Mucosa of stomach (tissue), 1 donor: ENCODE results near the gene ALS2CL.

Experiments
- H3K27me3 ChIP-seq: one replicate; pipeline ENCODE4 v1.7.0; 2013; ENCODE audit warnings: mild to moderate bottlenecking, low read length; ENCODE audit not compliant: control insufficient read depth, insufficient read depth
- H3K36me3 ChIP-seq: one replicate; pipeline ENCODE4 v1.7.0; 2013; ENCODE audit warnings: low read length; ENCODE audit not compliant: control insufficient read depth, insufficient read depth
- H3K4me1 ChIP-seq: one replicate; pipeline ENCODE4 v1.7.0; 2013; ENCODE audit warnings: mild to moderate bottlenecking, low read length; ENCODE audit not compliant: control insufficient read depth, insufficient read depth
- H3K4me3 ChIP-seq: one replicate; pipeline ENCODE4 v1.7.0; 2013; ENCODE audit warnings: low read length
- H3K9ac ChIP-seq: one replicate; pipeline ENCODE4 v1.7.0; 2013; ENCODE audit warnings: mild to moderate bottlenecking, low read length, moderate library complexity
- H3K9me3 ChIP-seq: one replicate; pipeline ENCODE4 v1.7.0; 2013; ENCODE audit warnings: mild to moderate bottlenecking, low read length, moderate library complexity; ENCODE audit not compliant: control insufficient read depth
- donor health status: Pancreatic carcinoma.

ALS2CL gene

DNA sequence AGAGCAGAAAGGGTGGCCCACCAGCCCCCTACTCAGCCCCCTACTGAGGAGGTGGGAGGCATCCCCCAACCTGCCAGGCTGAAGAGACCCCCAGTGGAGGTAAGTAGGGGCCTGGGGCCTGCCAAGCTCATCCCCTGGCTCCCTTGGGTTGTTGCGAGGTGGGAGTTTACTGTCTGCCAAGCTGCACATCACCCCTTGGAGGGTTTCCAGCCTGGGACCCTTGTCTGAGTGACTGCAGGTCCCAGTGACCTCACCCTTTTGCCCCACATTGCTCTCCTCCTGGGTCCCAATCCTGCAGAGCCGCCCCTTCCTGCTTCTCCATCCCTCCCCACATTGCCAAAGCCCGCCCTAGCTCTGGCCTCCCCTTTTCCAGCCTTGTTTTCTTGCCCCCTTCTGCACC is 1.0 kb upstream of the ALS2CL start:
- H3K4me3 ChIP-seq = no peak overlapping the region
- no peak overlapping the region for H3K9ac ChIP-seq
- no peaks in the 10 kb centered on the region for H3K36me3 ChIP-seq
- H3K4me1 ChIP-seq = peaks cover 45% of the 10 kb centered on the region
- no peaks in the 10 kb centered on the region for H3K27me3 ChIP-seq
- no peaks in the 10 kb centered on the region for H3K9me3 ChIP-seq

DNA sequence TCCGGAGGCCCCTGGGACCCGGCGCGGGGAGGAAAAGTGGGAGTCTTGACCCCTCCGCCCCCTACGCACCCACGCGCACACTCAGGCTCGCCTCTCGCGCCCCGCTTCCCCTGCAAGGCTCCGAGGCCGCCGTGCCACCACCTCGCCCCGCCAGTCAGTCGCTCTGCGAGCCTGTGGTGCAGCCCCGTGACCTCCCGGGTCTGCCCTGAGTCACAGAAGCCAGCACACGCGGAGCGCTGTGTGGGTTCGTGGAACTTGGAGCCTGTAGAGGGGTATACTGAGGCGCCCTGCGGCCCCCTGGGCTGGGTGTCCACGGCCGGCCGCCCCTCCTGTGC is 380 bp upstream of the ALS2CL start:
- H3K4me3 ChIP-seq = no peak overlapping the region
- H3K36me3 ChIP-seq = no peaks in the 10 kb centered on the region
- no peaks in the 10 kb centered on the region for H3K9me3 ChIP-seq
- H3K27me3 ChIP-seq = no peaks in the 10 kb centered on the region
- H3K9ac ChIP-seq = peak overlapping the region; percentile 44
- peaks cover 45% of the 10 kb centered on the region for H3K4me1 ChIP-seq

DNA sequence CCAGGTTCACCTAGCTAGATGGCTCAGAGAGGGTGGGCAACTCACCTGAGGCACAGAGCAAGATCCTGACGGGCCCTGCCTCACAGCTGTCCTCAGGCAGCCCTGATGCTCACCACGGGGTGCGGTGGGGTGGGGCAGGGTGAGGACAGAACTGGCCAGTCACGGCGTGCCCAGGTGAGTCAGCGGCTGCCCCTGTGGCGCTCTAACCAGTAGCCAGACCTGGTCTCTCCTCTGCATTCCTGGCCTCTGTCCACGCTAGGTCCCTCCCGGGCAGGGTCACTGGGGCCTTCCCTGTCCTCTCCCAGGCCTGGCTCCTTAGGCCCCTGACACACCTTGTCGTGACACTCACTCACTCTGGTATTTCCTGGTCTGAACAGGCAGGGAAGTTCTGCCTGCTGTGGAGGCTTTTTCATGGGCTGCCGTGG is 901 bp downstream of the ALS2CL start:
- H3K4me1 ChIP-seq = peaks cover 45% of the 10 kb centered on the region
- peak overlapping the region; percentile 89 for H3K9ac ChIP-seq
- no peaks in the 10 kb centered on the region for H3K36me3 ChIP-seq
- H3K27me3 ChIP-seq = no peaks in the 10 kb centered on the region
- H3K9me3 ChIP-seq = no peaks in the 10 kb centered on the region
- peak overlapping the region; percentile 87 for H3K4me3 ChIP-seq

DNA sequence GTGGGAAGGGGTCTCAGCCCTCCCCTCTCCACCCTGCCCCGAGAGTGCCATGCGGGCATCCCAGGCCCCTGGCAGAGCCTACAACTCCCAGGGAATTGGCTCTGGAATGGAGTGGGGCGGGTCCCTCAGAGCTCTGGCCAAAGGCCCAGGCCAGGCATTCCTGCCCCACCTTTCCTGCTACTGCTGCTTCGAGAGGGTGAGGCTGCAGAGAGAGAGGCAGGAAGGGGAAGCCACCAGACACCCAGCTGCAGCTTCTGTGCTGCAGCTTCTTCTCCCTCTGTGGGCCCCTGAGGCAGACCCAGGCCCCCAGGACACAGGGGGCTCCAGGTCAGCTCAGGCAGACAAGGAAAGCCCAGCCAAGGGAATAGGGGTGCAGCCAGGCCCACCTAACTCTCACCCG is 2.7 kb downstream of the ALS2CL start:
- no peak overlapping the region for H3K4me3 ChIP-seq

DNA sequence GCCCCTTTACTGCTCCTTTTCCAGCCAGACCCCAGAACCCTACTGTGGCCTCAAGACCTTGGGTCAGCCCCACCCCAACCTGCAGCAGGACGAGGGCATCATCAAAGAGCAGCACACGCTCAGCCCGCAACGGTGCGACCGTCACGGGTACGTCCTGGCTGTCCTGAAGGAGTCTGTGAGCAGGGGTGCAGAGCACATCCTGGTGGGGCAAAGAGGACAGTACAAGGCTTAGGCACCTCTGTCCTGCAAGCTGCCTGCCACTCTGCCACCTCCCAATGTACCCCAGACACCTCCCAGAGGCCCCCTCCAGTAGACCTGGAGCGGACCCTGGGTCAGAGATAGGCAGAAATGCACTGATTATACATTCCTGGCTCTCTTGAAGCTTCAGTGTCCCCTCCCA is 8.0 kb downstream of the ALS2CL start:
- Histone ChIP-seq H3K4me1 (peaks cover 1% of the 10 kb centered on the region), H3K36me3 (no peaks in the 10 kb centered on the region), H3K9ac (no peak overlapping the region), H3K9me3 (no peaks in the 10 kb centered on the region), H3K4me3 (no peak overlapping the region), H3K27me3 (no peaks in the 10 kb centered on the region)

More for the DNA sequence above, 2.7 kb downstream of the ALS2CL start:
- Histone ChIP-seq H3K27me3 (no peaks in the 10 kb centered on the region), H3K4me1 (peaks cover 42% of the 10 kb centered on the region), H3K36me3 (no peaks in the 10 kb centered on the region), H3K9ac (no peak overlapping the region), H3K9me3 (no peaks in the 10 kb centered on the region)

DNA sequence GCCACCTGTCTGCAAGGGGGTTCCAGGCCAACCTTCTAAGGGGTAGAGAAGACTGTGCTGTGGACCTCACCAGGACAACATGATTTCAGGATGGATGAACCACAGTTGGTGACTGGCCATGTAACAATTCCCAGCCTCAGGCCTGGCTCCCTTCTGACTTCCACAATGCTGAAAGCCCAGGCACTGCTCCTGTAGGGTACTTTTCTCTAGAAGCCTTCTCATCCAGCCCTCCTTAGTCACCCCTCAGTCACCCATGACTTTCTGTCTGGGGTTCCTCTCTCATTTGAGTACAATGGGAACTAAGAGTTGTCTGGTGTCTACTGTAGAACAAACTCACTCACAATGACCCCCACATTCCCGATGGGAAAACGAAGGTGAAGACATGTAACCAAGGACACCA is 8.6 kb downstream of the ALS2CL start:
- Histone ChIP-seq H3K4me1 (no peaks in the 10 kb centered on the region), H3K36me3 (no peaks in the 10 kb centered on the region), H3K27me3 (no peaks in the 10 kb centered on the region), H3K4me3 (no peak overlapping the region), H3K9ac (no peak overlapping the region), H3K9me3 (no peaks in the 10 kb centered on the region)

DNA sequence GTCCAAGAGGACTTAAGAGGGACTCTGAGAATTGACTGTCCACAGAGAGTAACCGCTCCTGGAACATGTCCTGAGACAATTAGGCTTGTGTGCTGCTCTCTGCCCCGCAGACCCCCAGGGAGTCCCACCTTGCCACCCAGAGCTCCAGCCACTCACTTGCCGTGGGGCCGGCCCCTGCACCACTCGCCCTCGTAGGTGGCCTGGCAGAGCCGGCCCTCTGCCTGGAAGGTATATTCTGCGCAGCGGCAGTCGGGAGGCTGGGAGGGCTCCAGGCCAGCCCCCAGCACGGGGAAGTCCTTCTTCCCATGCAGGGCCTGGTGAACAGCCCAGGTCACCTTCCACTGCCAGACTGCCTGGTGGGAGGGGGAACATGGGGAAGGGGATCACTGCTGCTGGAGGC is 10.5 kb downstream of the ALS2CL start:
- Histone ChIP-seq H3K36me3 (no peaks in the 10 kb centered on the region), H3K4me3 (no peak overlapping the region), H3K9me3 (no peaks in the 10 kb centered on the region), H3K4me1 (no peaks in the 10 kb centered on the region), H3K27me3 (no peaks in the 10 kb centered on the region), H3K9ac (no peak overlapping the region)

DNA sequence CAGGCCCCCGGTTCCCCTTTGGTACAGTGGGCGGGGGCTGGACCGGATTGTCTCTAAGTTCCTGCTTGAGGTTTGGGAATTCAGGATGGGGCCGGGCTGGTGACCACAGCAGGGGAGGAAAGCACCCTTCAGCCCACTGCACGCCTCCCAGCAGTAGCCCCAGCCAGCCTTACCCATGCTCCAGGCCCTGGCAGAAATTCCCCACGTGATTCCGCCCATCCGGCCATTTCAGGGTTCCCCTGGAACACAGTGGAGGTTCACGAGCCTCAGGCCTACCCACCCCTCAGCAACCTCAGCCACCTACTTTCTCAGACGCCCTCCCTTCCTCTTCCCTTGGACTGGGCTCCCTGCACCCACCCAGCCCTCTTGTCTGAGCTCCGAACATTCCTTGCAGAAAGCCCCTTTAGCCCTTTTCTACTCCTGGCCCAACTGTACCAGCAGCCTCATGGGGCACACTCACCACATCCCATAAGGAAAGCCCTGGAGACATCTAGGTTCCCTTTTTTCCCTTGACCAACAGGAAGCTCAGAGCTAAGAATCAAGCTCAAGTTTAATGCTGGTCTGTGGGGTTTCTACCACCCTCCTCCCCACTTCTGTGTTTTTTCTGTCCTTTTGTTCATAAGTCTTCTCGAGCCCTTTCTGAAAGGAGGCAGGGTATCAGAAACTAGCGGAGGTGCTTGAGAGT is 11.5 kb downstream of the ALS2CL start:
- H3K36me3 ChIP-seq = no peaks in the 10 kb centered on the region
- H3K9me3 ChIP-seq = no peaks in the 10 kb centered on the region
- no peak overlapping the region for H3K4me3 ChIP-seq
- no peaks in the 10 kb centered on the region for H3K4me1 ChIP-seq
- H3K27me3 ChIP-seq = no peaks in the 10 kb centered on the region
- no peak overlapping the region for H3K9ac ChIP-seq

DNA sequence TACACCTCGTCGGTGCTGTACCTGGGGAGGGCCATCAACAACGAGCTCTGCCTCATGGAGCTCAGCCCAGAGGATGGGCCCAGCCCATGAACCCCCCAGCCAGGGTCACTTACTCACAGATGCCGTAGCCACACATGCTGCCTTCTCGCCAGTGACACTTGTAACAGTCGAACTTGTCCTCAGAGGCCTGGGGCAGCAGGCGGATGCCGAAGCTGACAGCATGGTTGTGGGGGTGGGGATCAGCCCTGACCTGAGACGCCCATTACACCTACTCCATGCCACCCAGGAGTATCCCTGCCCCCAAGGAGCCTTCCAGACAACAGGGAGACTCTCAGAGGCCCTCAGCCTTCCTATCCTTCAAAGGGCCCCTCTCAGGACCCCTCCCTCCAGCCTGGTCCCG is 12.1 kb downstream of the ALS2CL start:
- no peaks in the 10 kb centered on the region for H3K9me3 ChIP-seq
- no peaks in the 10 kb centered on the region for H3K36me3 ChIP-seq
- H3K4me1 ChIP-seq = no peaks in the 10 kb centered on the region
- H3K9ac ChIP-seq = no peak overlapping the region
- H3K4me3 ChIP-seq = no peak overlapping the region
- H3K27me3 ChIP-seq = no peaks in the 10 kb centered on the region

DNA sequence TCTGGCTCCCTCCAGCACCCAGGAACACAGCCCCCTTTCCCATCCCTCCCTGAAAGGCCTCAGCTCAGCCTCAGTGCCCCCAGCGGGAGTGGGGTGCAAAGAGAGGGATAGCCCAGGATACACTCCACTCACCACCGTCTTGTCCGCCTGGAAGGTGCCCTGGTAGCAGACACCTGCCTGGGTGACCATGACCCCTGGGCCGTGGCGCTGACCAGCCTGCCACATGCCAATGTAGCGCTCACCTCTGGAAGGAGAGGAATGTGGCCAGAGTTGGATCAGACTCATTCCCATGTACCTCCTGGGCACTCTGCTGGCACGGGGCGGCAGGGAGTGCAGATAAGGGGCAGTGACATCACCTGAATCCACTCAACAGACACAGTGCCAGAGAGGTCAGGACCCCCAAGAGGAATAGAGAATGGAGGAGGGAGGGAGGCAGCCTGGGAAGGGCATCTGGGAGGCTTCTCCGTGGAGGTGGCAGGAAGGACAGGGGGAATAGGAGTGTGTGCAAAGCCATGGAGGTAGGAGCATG is 13.1 kb downstream of the ALS2CL start:
- Histone ChIP-seq H3K4me3 (no peak overlapping the region), H3K4me1 (no peaks in the 10 kb centered on the region), H3K27me3 (no peaks in the 10 kb centered on the region), H3K9ac (no peak overlapping the region), H3K36me3 (no peaks in the 10 kb centered on the region), H3K9me3 (no peaks in the 10 kb centered on the region)

DNA sequence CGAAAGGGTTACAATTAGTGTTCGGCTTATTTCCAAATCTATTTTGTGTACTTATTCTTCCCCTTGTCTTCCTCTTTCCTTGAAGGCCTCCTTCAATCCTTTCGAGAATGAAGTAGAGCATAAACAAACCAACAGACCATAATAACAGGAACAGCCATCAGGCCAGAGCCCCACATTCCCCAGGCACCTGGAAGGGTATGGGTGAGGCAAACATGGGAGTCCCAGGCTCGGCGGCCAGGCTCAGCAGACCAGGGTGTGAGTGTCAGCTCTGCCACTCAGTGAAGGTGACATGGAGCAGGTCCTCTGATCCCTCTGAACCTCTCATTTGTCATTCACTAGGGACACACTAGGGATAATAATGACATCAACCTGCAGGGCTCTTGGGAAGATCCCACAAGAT is 13.8 kb downstream of the ALS2CL start:
- Histone ChIP-seq H3K27me3 (no peaks in the 10 kb centered on the region), H3K36me3 (no peaks in the 10 kb centered on the region), H3K9ac (no peak overlapping the region), H3K4me1 (no peaks in the 10 kb centered on the region), H3K9me3 (no peaks in the 10 kb centered on the region), H3K4me3 (no peak overlapping the region)

DNA sequence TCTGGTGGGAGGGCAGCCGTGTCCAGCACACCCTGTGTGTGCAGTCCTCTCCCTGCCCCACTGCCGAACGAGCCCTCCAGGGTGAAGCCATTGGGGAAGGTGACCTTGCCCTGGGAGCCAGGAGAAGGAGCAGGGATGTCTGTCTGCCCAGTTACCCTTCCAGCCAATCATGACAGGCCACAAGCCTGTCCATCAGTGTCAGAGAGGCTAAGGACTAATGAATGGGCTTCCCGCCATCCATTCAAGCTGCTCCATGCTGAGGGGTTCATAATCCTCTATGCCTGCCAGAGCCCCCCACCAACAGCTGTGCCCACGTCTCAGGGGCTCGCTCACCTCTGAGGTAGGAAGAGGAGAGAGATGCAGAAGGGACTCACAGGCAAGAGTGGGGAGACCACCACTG is 15.2 kb downstream of the ALS2CL start:
- H3K27me3 ChIP-seq = no peaks in the 10 kb centered on the region
- H3K36me3 ChIP-seq = no peaks in the 10 kb centered on the region
- no peaks in the 10 kb centered on the region for H3K4me1 ChIP-seq

DNA sequence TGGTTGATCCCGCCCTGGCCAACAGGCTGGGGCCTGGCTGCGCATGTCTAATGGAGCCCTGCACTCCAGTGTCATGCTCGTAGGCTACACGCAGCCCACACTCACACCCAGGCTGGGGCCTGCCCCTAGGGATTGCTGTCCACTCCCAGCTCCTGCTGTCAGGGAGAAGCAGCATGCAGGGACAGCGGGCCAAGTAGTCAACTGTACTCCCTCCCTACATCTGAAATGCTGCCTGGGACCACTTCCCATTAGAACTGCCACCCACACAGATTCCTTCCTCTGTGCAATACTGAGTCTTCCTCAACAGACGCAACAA is 16.1 kb downstream of the ALS2CL start:
- no peaks in the 10 kb centered on the region for H3K36me3 ChIP-seq
- no peak overlapping the region for H3K9ac ChIP-seq
- H3K27me3 ChIP-seq = no peaks in the 10 kb centered on the region

More for the DNA sequence above, 15.2 kb downstream of the ALS2CL start:
- no peak overlapping the region for H3K4me3 ChIP-seq
- H3K9ac ChIP-seq = no peak overlapping the region
- H3K9me3 ChIP-seq = no peaks in the 10 kb centered on the region

More for the DNA sequence above, 16.1 kb downstream of the ALS2CL start:
- Histone ChIP-seq H3K4me1 (no peaks in the 10 kb centered on the region), H3K4me3 (no peak overlapping the region), H3K9me3 (no peaks in the 10 kb centered on the region)
